Kidney glomerular epithelial cell (primary cell): ENCODE measurements around the gene CPSF2.
A peak's percentile ranks its signal among the peaks of the same experiment; 100 is the strongest.

Experiments used
- DNase-seq: peaks from one replicate; lab custom pipeline; 2025; lab: John Stamatoyannopoulos, UW

Gene CPSF2

GRCh38 chr14:92121670-92122350, at the start of gene CPSF2, which contains the start of gene NDUFB1:
Gene CPSF2 (plus strand): TSS chr14:92121969. CDS start chr14:92130985, 9,016 bp downstream.
Gene NDUFB1 (minus strand): TSS chr14:92121706. CDS start chr14:92117637, 4,069 bp downstream.
- peak; percentile 90 for DNase-seq

GRCh38 chr14:92074555-92074954, 47.2 kb upstream of the CPSF2 start:
- no peak for DNase-seq

GRCh38 chr14:92088494-92088893, 33.3 kb upstream of the CPSF2 start:
- no peak for DNase-seq

- DNase-seq = no peak
Measured at GRCh38 chr14:92093320-92093719, 28.4 kb upstream of the CPSF2 start.

GRCh38 chr14:92099802-92100201, 22.0 kb upstream of the CPSF2 start:
- DNase-seq = no peak

GRCh38 chr14:92103363-92103989, 18.3 kb upstream of the CPSF2 start:
- no peak for DNase-seq

- no peak for DNase-seq
Measured at GRCh38 chr14:92105073-92105892, 16.5 kb upstream of the CPSF2 start.

- no peak for DNase-seq
Measured at GRCh38 chr14:92105893-92106142, 16.0 kb upstream of the CPSF2 start.

- peak; percentile 95 for DNase-seq
Measured at GRCh38 chr14:92106143-92106926, 15.4 kb upstream of the CPSF2 start, which contains the start of gene ATXN3. Gene ATXN3 (minus strand): TSS chr14:92106582. CDS start chr14:92106552, 30 bp downstream.

GRCh38 chr14:92108345-92109254, 13.2 kb upstream of the CPSF2 start:
- no peak for DNase-seq

- DNase-seq = no peak
Measured at GRCh38 chr14:92109490-92109889, 12.3 kb upstream of the CPSF2 start.

- no peak for DNase-seq
Measured at GRCh38 chr14:92121207-92121669, 531 bp upstream of the CPSF2 start.

- DNase-seq = no peak
Measured at GRCh38 chr14:92122351-92122677, 545 bp downstream of the CPSF2 start.

- no peak for DNase-seq
Measured at GRCh38 chr14:92122761-92123160, 992 bp downstream of the CPSF2 start.

GRCh38 chr14:92134456-92134855, 12.7 kb downstream of the CPSF2 start:
- DNase-seq = no peak

- DNase-seq = peak; percentile 5
Measured at GRCh38 chr14:92135269-92135668, 13.5 kb downstream of the CPSF2 start.

GRCh38 chr14:92143309-92143708, 21.5 kb downstream of the CPSF2 start:
- no peak for DNase-seq

GRCh38 chr14:92143962-92144361, 22.2 kb downstream of the CPSF2 start:
- DNase-seq = no peak

GRCh38 chr14:92144708-92145107, 22.9 kb downstream of the CPSF2 start:
- DNase-seq = no peak

GRCh38 chr14:92153581-92153980, 31.8 kb downstream of the CPSF2 start:
- DNase-seq = no peak

GRCh38 chr14:92154283-92154942, 32.6 kb downstream of the CPSF2 start:
- no peak for DNase-seq
